Heart right ventricle (tissue), 16 donors: Measurements from ENCODE around the gene INPP5D. TPM values are rescaled to one million over a fixed set of nuclear protein-coding genes. Genes with fewer than 3 reads are reported as not detected.
A peak's percentile ranks its signal among the peaks of the same experiment; 100 is the strongest.

ENCODE experiments used
- ATAC-seq, 8 donors: fragments of 200-7000 bp; cut with Tn5 transposase; one replicate each; pipeline ENCODE4 v1.9.1; 2020; ENCODE audit warnings: mild to moderate bottlenecking in 8 of 8, moderate library complexity in 8 of 8, moderate number of reproducible peaks in 1 of 8
- DNase-seq, 2 donors: peaks; one replicate each; pipeline ENCODE4 v3.0.0-alpha.2; 2020
- H3K27ac ChIP-seq, 10 donors: fragments of 200-600 bp; sonication (generic) in 2 of 10; one replicate each; pipeline versions ENCODE4 v1.5.0 to v1.8.0; 2020 to 2022; ENCODE audit warnings: mild to moderate bottlenecking in 3 of 10
- H3K27me3 ChIP-seq, 7 donors: fragments of 200-600 bp; one replicate each; pipeline ENCODE4 v1.8.0; 2021 to 2022; ENCODE audit warnings: mild to moderate bottlenecking in 2 of 7
- H3K36me3 ChIP-seq, 9 donors: fragments of 200-600 bp; sonication (generic) in 1 of 9; one replicate each; pipeline versions ENCODE4 v1.5.0 to v1.8.0; 2020 to 2022; ENCODE audit warnings: mild to moderate bottlenecking in 2 of 9
- H3K4me1 ChIP-seq, 9 donors: fragments of 200-600 bp; sonication (generic) in 1 of 9; one replicate each; pipeline versions ENCODE4 v1.5.0 to v1.8.0; 2020 to 2022; ENCODE audit warnings: mild to moderate bottlenecking in 4 of 9
- H3K4me3 ChIP-seq, 10 donors: fragments of 200-600 bp; sonication (generic) in 2 of 10; one replicate each; pipeline versions ENCODE4 v1.5.0 to v1.8.0; 2020 to 2022; ENCODE audit warnings: mild to moderate bottlenecking in 7 of 10, moderate library complexity in 2 of 10
- H3K9me3 ChIP-seq, 11 donors: fragments of 200-600 bp in 10 of 11; sonication (generic) in 2 of 11; one replicate each; pipeline versions ENCODE4 v1.5.0 to v1.8.0; 2013 to 2022; ENCODE audit warnings: mild to moderate bottlenecking in 2 of 11, control low read depth in 1 of 11, moderate library complexity in 1 of 11
- CTCF ChIP-seq, 9 donors: fragments of 200-600 bp; sonication (generic) in 2 of 9; IDR thresholded peaks; one replicate each; pipeline versions ENCODE4 v1.5.0 to v1.8.0; 2021 to 2022; ENCODE audit warnings: antibody characterized with exemption in 9 of 9, mild to moderate bottlenecking in 5 of 9, moderate library complexity in 1 of 9
- WGBS, 2 donors: extraction: QIAGEN DNeasy Blood & Tissue Kit; methylation state at CpG; one replicate each; pipeline ENCODE4 v1.1.7; 2013; ENCODE audit warnings: inconsistent platforms in 1 of 2; 5-methylcytosine and 5-hydroxymethylcytosine counted together
- intact Hi-C, 10 donors: fragments of 100-400 bp; cut with DNase I; formaldehyde crosslinking; loops; one replicate each; pipeline versions ENCODE4 v1.11.1 to v1.14.2; 2022
- polyA plus RNA-seq, 2 donors: library from polyadenylated mRNA; stranded (reverse); fragments of 200-250 nt; gene quantifications; one replicate each; pipeline ENCODE4 v1.2.3, GENCODE V29; 2013
- total RNA-seq, 10 donors: library from RNA; stranded (reverse); fragmentation: NEBNext Ultra II Directional in 3 of 10; extraction: Animal tissue kit (Norgen Biotek cat#: 25700) in 3 of 10; gene quantifications; one replicate each; pipeline versions ENCODE4 v1.2.1 to v1.2.4, GENCODE V29; 2021 to 2023
- donor health status: Arrhythmogenic right ventricular cardiomyopathy.
- donor health status: ischemic (EF 13 %, LVEDD 7.1; RV severe dilation, severe dysfunction).
- donor health status: healthy with polysubstance abuse.
- donor health status: DM: no; HTN: yes; CAD: no.
- donor health status: DM: no; HTN: no; CAD: no.
- donor health status: ischemic (EF 25% LVEDD 6.9; RV normal size, moderate dysfunction).
- donor health status: ischemic (EF 25% LVEDD 5.7; RV mildly dilated, moderate dysfunction).
- donor health status: healthy.
- donor health status: DM: yes; HTN: yes; CAD: no.
- donor health status: Ischemic cardiomyopathy.
- donor health status: ischemic (EF 35%, LVEDD 5.7; RV mildly dilated, moderate dysfunction).
- donor health status: nonischemic (EF 11% LVEDD 7.7; RV severe dilation, severe dysfunction).
- donor health status: DM: yes; HTN: yes; CAD: no.
- donor health status: PGD.
- donor health status: ischemic (EF 29% LVEDD 5.4; RV normal size, mild dysfunction).
- donor health status: nonischemic (EF 23%, LVEDD 6.1; RV moderate dilation, normal function).

INPP5D gene
- total and polyA plus RNA-seq, 12 donors: 2.9 to 17.2 (median 5.7) TPM

GRCh38 chr2:233061591-233062450 is 1.7 kb downstream of the INPP5D start:
- DNase-seq: peak; percentile 58 to 71
- peak; percentile 57 to 75 (median 68) for ATAC-seq
- WGBS, 2 donors: 30 to 45% methylated on average over 12 of the region's 12 CpGs
- no peaks in the 10 kb centered on the region for H3K27me3 ChIP-seq
- H3K9me3 ChIP-seq: no peaks in the 10 kb centered on the region
- H3K36me3 ChIP-seq: peaks cover 0 to 18% (median 0%) of the 10 kb centered on the region in 9 donors
- H3K4me1 ChIP-seq: peaks cover 11 to 67% (median 37%) of the 10 kb centered on the region in 9 donors
- TF ChIP-seq CTCF (IDR thresholded peaks at IDR 0.05): peak in 6 of 9 donors; percentile 10 to 41 (median 24)
- peak overlapping the region; percentile 25 to 98 (median 88) for H3K27ac ChIP-seq
- intact Hi-C loops: no loop called here
- H3K4me3 ChIP-seq: peak overlapping the region in 9 of 10 donors; percentile 41 to 82 (median 59)

- peak in 6 of 8 donors; percentile 8 to 37 (median 24) for ATAC-seq
- TF ChIP-seq CTCF (IDR thresholded peaks at IDR 0.05): no peak
- intact Hi-C loops: no loop called here
- no peaks in the 10 kb centered on the region for H3K9me3 ChIP-seq
- 45 to 61% methylated on average over 4 of the region's 4 CpGs for WGBS, 2 donors
- no peak for DNase-seq
- H3K4me3 ChIP-seq: peak overlapping the region in 8 of 10 donors; percentile 41 to 82 (median 60)
- peak overlapping the region; percentile 25 to 98 (median 88) for H3K27ac ChIP-seq
- H3K36me3 ChIP-seq: peaks cover 0 to 22% (median 0%) of the 10 kb centered on the region in 9 donors
- H3K27me3 ChIP-seq: no peaks in the 10 kb centered on the region
- peaks cover 11 to 74% (median 37%) of the 10 kb centered on the region in 9 donors for H3K4me1 ChIP-seq
Measured at GRCh38 chr2:233062451-233062850, 2.3 kb downstream of the INPP5D start.

GRCh38 chr2:233062946-233063268 is 2.8 kb downstream of the INPP5D start:
- TF ChIP-seq CTCF (IDR thresholded peaks at IDR 0.05): no peak
- peaks cover 11 to 76% (median 37%) of the 10 kb centered on the region in 9 donors for H3K4me1 ChIP-seq
- H3K27me3 ChIP-seq: no peaks in the 10 kb centered on the region
- WGBS, 2 donors: 90 to 93% methylated on average over 6 of the region's 6 CpGs
- no peak for DNase-seq
- ATAC-seq: no peak
- peak overlapping the region in 7 of 10 donors; percentile 18 to 98 (median 88) for H3K27ac ChIP-seq
- intact Hi-C loops: no loop called here
- H3K36me3 ChIP-seq: peaks cover 0 to 22% (median 0%) of the 10 kb centered on the region in 9 donors
- H3K9me3 ChIP-seq: no peaks in the 10 kb centered on the region
- peak overlapping the region in 6 of 10 donors; percentile 6 to 82 (median 64) for H3K4me3 ChIP-seq

- DNase-seq: no peak
- peaks cover 0 to 22% (median 0%) of the 10 kb centered on the region in 9 donors for H3K36me3 ChIP-seq
- ATAC-seq: peak in 4 of 8 donors; percentile 10 to 40 (median 21)
- H3K9me3 ChIP-seq: no peaks in the 10 kb centered on the region
- H3K4me1 ChIP-seq: peaks cover 11 to 81% (median 37%) of the 10 kb centered on the region in 9 donors
- intact Hi-C loops: no loop called here
- H3K27me3 ChIP-seq: no peaks in the 10 kb centered on the region
- no peak for TF ChIP-seq CTCF (IDR thresholded peaks at IDR 0.05)
- peak overlapping the region in 6 of 10 donors; percentile 18 to 98 (median 88) for H3K27ac ChIP-seq
- 72 to 76% methylated on average over 13 of the region's 13 CpGs for WGBS, 2 donors
- H3K4me3 ChIP-seq: peak overlapping the region in 5 of 10 donors; percentile 6 to 82 (median 60)
Measured at GRCh38 chr2:233063269-233063975, 3.3 kb downstream of the INPP5D start.
